Activated CD4-positive, alpha-beta T cell treated with anti-CD3 and anti-CD28 coated beads, Interleukin-2, amount 10 ng/mL, durations not matched to agents 7 days and 5 days (primary cell): Measurements from ENCODE around the gene IL17REL. TPM values are rescaled to one million over a fixed set of nuclear protein-coding genes. Genes with fewer than 3 reads are reported as not detected.
A peak's percentile ranks its signal among the peaks of the same experiment; 100 is the strongest.

Experiments
- CTCF ChIA-PET: fragments of 350-600 bp; sonication (Branson Sonifier 250); formaldehyde crosslinking; loops from one replicate; lab custom pipeline; 2021; ENCODE audit warnings: antibody characterized with exemption; lab: Charles Lee
- POLR2A ChIA-PET: fragments of 350-600 bp; sonication (Branson Sonifier 250); formaldehyde crosslinking; loops from one replicate; lab custom pipeline; 2021; ENCODE audit warnings: antibody characterized with exemption; lab: Charles Lee
- DNase-seq: peaks from one replicate; pipeline ENCODE4 v3.0.0-alpha.2; 2020
- H3K27ac Mint-ChIP-seq: one replicate; pipeline ENCODE4 v1.8.0; 2021; ENCODE audit warnings: mild to moderate bottlenecking, moderate library complexity, mixed read lengths
- H3K27me3 Mint-ChIP-seq: one replicate; pipeline ENCODE4 v1.8.0; 2021; ENCODE audit warnings: mixed read lengths
- H3K36me3 Mint-ChIP-seq: one replicate; pipeline ENCODE4 v1.8.0; 2021; ENCODE audit warnings: low read depth, mixed read lengths
- H3K4me1 Mint-ChIP-seq: one replicate; pipeline ENCODE4 v1.8.0; 2021; ENCODE audit warnings: mixed read lengths
- H3K4me3 Mint-ChIP-seq: one replicate; pipeline ENCODE4 v1.8.0; 2021; ENCODE audit warnings: mild to moderate bottlenecking, moderate library complexity, mixed read lengths
- H3K9me3 Mint-ChIP-seq: one replicate; pipeline ENCODE4 v1.8.0; 2021; ENCODE audit warnings: mixed read lengths
- total RNA-seq, 2 experiments: library from RNA; stranded (reverse); gene quantifications; one replicate each; pipeline ENCODE4 v1.2.3, GENCODE V29; 2021

The IL17REL gene
- total RNA-seq, 2 experiments from 2014 or later: not detected

DNA sequence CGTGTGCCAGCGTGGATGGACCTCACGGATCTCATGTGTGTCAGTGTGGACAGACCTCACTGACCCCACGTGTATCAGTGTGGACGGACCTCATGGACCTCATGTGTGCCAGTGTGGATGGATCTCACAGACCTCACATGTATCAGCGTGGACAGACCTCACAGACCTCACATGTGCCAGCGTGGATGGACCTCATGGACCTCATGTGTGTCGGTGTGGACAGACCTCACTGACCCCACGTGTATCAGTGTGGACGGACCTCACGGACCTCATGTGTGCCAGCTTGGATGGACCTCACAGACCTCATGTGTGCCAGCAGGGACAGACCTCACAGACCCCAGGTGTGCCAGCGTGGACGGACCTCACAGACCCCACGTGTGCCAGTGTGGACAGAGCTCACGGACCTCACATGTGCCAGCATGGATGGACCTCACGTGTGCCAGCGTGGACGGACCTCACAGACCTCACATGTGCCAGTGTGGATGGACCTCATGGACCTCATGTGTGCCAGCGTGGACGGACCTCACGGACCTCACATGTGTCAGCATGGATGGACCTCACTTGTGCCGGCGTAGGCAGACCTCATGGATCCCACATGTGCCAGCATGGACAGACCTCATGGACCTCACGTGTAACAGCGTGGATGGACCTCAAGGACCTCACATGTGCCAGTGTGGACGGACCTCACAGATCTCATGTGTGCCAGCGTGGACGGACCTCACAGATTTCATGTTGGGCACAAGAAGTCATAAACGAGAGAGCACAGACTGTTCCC lies 27.3 kb upstream of the IL17REL start:
- ChIA-PET POLR2A (no interaction called here), CTCF (no interaction called here)
- H3K27me3 Mint-ChIP-seq: peaks cover 22% of the 10 kb centered on the region
- peaks cover 2% of the 10 kb centered on the region for H3K4me1 Mint-ChIP-seq
- H3K4me3 Mint-ChIP-seq: no peak overlapping the region
- peaks cover 9% of the 10 kb centered on the region for H3K9me3 Mint-ChIP-seq
- H3K27ac Mint-ChIP-seq: no peak overlapping the region
- no peaks in the 10 kb centered on the region for H3K36me3 Mint-ChIP-seq
- no peak for DNase-seq

DNA sequence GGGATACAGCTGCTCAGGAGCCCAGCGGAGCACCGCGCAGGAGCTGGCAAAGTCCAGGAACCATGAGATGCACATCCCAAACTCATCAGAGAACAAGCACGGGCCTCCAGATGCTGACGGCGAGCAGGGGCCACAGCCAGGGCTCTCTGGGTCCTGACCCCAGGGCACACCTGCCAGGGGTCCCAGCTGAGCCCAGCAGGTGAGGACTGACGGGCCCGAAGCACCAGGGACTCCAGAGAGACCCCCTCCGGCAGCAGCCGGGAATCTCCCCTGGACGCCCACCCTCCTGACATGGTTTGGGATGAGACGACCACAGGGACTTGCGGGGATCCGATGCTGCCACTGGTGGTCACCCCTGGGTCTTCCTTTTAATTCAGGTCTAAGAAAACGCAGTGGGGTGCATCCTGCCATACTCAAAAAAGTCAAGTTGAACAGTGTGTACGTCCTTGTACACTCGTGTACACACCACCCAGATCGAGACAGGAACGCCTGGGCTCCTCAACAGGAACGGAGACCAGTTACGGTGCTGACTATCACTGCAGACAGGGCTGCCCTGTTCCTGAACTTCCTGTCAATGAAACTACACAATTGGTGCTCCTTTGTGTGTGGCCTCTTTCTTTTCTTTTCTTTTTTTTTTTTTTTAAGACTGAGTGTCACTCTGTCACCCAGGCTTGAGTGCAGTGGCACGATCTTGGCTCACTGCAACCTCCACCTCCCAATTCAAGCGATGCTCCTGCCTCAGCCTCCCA lies 23.6 kb upstream of the IL17REL start:
- no peak overlapping the region for H3K4me3 Mint-ChIP-seq
- peaks cover 9% of the 10 kb centered on the region for H3K9me3 Mint-ChIP-seq
- ChIA-PET CTCF (no interaction called here), POLR2A (no interaction called here)
- H3K4me1 Mint-ChIP-seq: peaks cover 6% of the 10 kb centered on the region
- no peaks in the 10 kb centered on the region for H3K27me3 Mint-ChIP-seq
- H3K27ac Mint-ChIP-seq: no peak overlapping the region
- no peaks in the 10 kb centered on the region for H3K36me3 Mint-ChIP-seq
- DNase-seq: no peak

DNA sequence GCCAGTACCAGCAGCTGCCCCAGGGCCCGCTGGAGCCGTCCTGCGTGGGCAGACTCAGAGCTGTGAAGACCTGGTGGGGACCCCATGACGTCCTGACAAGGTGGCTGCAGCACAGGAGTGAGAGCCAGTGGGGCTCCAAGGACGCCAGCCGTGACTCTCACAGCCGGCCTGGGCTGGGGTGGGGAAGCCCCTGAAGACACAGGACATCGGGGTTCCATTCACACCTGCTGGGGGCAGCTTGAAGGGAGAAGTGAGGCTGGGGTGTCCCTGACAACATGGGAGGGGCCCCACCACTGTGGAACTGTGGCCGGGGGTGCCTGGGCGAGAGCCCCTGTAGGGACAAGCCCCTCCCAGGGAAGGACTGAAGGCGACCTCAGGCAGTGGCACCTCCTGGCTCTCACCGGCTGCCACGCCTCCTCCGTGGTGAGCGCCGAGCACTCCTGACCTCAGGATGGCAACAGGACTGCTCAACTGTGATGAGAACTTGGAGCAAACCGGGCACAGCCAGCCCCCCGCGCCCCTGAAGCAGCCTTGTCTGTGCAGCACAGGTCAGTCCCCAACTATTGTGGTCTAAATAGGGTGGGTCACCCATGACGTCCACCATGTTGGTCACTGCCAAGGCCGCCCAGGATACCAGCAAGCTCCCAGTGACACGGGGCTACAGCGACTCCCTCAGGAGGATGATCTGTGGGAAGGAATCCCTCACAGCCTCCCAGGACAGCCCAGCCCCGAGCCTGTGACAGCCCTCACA lies 22.7 kb upstream of the IL17REL start:
- POLR2A ChIA-PET: no interaction called here

DNA sequence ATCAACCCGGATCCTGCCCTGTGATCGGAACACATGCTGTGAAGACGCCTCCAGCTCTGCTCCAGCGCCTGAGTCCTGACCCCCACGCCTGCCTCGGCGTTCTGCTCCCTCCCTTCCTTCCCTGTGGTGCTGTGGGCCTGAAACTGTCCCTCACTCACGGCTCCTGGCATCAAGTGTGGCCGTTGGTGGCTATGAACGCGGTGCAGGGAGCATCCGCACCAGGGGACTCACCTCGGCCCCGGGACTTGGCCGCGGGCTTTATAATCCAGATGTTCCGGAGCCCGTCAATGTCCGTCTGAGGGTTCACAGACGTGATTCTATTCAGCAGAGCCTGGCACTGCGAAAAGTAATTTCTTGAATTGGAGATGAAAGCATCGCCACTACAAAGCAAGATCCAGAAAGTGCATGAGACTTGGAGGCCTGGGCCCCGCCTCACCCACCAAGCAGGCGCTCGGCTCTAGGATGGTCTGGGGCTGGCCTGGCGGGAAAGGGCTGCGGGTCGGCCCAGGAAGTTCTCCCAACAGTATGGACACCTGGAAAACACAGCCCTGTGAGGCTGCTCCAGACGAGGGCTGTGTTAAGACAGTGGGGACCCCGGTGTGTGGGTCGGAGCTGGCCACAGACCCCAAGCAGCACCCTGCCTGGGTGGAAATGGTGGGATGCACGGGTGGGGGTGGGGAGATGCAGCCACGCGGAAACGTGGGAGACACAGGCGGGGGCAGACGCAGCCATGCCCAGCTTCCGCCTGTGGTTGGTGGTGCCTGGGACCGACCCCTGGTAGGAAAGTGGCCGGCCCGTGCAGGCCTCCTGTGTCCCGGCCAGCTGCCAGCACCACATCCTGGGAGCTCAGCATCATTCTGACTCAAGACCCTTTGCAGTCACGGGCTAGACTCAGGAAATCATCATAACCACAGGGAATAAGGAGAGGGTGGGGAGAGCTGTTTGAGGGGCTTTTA lies 21.8 kb upstream of the IL17REL start:
- peaks cover 11% of the 10 kb centered on the region for H3K4me1 Mint-ChIP-seq
- H3K27me3 Mint-ChIP-seq: no peaks in the 10 kb centered on the region
- no peak overlapping the region for H3K27ac Mint-ChIP-seq
- ChIA-PET POLR2A (interaction anchor here (0.6 kb wide), 1 partner anchor 77 kb away, joined by 5 read pairs; no protein-coding TSS in a partner anchor), CTCF (no interaction called here)
- peaks cover 8% of the 10 kb centered on the region for H3K9me3 Mint-ChIP-seq
- H3K36me3 Mint-ChIP-seq: no peaks in the 10 kb centered on the region
- no peak for DNase-seq
- no peak overlapping the region for H3K4me3 Mint-ChIP-seq

More for the DNA sequence above, 22.7 kb upstream of the IL17REL start:
- Mint-ChIP-seq H3K27ac (no peak overlapping the region), H3K36me3 (no peaks in the 10 kb centered on the region), H3K4me1 (peaks cover 6% of the 10 kb centered on the region), H3K9me3 (peaks cover 9% of the 10 kb centered on the region), H3K4me3 (no peak overlapping the region), H3K27me3 (no peaks in the 10 kb centered on the region)
- no peak for DNase-seq
- CTCF ChIA-PET: no interaction called here

DNA sequence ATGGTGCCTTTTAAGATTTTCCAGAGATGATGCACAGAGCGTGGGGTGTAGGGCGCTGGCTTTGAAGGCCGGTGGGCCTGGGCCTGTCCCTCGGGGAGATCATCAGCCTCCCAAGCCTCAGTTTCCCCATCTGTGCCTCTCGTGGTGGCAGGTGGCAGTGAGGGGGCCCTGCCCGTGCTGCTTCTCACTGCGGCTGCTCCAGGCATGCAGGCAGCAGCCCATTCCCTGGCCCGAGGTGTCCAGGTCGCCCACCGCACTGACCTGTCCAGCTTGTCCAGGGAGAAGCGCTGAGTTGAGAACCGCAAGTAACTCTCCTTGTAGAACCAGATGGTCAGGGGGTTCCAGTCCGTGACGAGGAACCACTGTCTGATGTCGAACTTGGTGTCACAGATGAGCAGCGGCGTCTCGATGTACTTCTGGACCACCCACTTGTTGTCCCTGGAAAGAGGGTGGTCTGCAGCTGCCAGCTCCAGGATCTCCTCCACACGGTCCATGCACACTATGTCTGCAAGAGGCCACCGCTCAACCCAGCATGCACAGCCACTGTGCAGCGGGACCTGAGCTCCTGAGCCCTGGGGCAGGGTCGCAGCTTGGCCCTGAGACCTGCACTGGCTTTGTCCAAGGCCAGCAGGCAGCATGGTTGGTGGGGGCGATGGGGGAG lies 20.5 kb upstream of the IL17REL start:
- H3K4me3 Mint-ChIP-seq: no peak overlapping the region
- CTCF ChIA-PET: interaction anchor here (0.7 kb wide), 1 partner anchor 158 kb away, joined by 3 read pairs; no protein-coding TSS in a partner anchor

DNA sequence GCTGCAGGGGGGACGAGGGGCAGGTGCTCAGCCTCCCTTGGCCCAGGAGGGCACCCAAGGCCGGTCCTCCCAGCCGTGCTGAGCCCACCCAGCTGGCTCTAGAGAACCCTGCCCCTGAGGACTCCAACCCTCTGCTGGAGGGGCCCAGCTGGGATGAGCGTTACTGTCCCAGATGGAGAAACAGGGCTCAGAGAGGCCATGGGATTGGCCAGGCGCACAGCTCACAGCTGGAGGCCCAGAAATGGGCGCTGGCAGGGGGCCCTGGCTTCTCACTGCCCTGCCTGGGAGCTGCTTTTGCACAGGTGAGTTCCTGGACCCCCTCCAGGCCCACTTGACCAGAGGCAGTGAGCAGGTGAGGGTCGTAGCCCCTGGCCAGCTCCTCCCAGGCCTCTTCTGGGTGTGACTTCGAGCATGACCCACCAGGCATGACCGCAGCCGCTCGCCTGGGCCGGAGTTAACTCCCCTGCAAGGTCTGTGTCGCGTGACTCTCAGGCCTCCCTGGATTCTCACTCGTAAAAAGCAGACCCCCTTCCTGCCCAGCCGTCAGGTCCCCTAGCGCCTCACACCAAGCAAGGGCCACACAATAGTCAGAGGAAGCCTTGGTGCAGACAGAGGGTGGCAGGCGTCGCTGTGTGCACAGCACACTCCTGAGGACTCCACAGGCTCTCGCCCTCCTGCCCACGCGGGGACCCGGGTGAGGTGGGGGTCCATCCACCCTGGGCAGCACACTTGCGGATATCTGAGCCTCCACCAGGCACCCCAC lies 19.7 kb upstream of the IL17REL start:
- no peaks in the 10 kb centered on the region for H3K27me3 Mint-ChIP-seq
- no peaks in the 10 kb centered on the region for H3K36me3 Mint-ChIP-seq
- CTCF ChIA-PET: interaction anchor here (1.4 to 2.1 kb wide), 2 partner anchors 102 to 105 kb away, joined by 5 to 7 read pairs; no protein-coding TSS in a partner anchor
- no peak for DNase-seq
- POLR2A ChIA-PET: no interaction called here
- H3K27ac Mint-ChIP-seq: no peak overlapping the region
- peaks cover 12% of the 10 kb centered on the region for H3K4me1 Mint-ChIP-seq
- H3K9me3 Mint-ChIP-seq: no peaks in the 10 kb centered on the region
- H3K4me3 Mint-ChIP-seq: no peak overlapping the region

More for the DNA sequence above, 20.5 kb upstream of the IL17REL start:
- no peaks in the 10 kb centered on the region for H3K36me3 Mint-ChIP-seq
- H3K27ac Mint-ChIP-seq: no peak overlapping the region
- H3K27me3 Mint-ChIP-seq: no peaks in the 10 kb centered on the region
- H3K4me1 Mint-ChIP-seq: peaks cover 12% of the 10 kb centered on the region
- POLR2A ChIA-PET: no interaction called here
- DNase-seq: no peak
- no peaks in the 10 kb centered on the region for H3K9me3 Mint-ChIP-seq

DNA sequence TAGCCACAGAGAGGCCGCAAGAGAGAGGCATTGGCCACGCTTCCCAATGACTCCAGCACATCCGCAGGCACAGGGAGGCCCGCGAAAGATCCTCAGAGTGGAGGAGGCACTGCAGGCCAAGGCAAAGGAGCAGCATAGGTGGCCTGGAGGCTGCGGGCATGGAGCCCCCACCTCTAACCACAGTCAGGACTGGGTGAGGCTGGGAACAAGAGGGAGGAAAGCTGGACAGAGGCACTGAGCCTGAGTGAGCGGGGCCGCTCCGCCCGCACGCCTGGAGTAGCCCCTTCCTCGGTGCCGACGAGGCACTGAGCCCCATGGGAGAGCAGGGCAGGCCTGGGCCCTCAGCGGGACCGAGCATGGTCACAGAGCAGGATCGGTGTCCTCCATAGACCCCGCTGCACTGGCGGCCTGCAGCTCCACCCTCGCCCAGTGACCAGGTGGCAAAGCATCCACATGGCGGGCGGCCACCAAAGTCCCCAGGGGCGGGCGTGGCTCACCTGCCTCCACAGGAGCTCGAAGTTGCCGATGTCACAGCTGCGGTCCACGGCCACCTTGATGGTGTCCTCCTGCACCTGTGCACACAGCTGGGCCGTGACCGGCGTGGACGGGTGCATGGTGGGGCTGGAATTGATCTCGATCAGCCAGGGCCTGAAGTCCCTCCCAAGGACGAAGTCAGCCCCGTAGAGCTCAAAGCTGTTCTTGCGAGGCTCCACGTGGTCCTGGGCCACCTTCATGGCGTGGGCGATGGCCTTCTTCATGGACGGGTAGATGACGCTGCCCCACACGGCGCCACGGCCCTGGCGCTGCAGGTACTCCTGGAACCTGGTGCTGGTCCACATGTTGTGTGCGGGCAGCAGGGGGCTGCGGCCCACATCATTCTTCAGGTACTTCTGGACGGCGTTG lies 18.9 kb upstream of the IL17REL start:
- ChIA-PET POLR2A (no interaction called here), CTCF (interaction anchor here (0.9 to 2.2 kb wide), 8 partner anchors 37 to 264 kb away, joined by 3 to 26 read pairs (median 6); no protein-coding TSS in a partner anchor)
- no peaks in the 10 kb centered on the region for H3K27me3 Mint-ChIP-seq
- peaks cover 12% of the 10 kb centered on the region for H3K4me1 Mint-ChIP-seq
- H3K9me3 Mint-ChIP-seq: no peaks in the 10 kb centered on the region
- DNase-seq: no peak
- peak overlapping the region; percentile 13 for H3K27ac Mint-ChIP-seq
- no peak overlapping the region for H3K4me3 Mint-ChIP-seq
- no peaks in the 10 kb centered on the region for H3K36me3 Mint-ChIP-seq

DNA sequence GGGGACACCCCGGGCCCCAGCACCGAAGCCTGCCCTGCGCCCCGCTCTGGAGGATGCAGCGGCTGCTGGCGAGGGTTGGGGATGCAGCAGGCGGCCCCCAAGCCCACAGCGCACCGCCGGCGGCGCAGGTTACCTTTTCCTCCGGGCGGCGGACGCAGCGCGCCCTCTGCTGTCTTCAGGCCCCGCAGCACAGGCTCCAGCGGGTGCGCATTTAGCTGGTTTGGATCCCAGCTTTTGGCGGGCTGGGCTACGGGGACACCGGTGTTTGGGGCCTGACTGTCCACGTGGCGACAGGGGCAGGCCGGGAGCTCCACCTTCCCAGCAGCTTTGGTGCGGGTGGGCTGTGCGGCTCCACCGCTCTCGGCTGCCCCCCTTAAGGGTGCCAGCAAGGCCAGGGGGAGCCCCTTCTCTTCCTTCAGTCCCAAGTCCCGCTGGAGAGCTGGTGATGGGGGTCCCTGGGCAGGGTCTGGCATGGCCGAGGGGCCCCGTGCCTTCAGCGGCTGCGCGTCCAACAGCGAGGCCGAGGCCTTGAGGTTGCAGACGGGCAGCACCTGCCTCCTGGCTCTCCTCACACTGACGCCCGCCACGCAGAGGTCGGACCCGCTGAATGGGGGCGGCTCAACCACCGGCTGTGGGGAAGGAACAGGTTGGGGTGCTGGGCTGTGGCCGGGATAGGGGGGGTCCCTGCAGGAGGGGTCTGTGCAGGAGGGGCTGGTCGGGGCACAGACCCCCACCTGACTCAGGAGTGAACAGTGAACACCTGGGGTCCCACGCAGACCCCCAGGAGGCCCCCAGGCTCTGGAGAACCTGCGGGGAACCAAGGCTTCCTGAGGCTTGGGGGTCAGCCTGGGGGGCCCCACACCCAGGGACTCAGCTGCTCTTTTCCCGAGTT lies 18.0 kb upstream of the IL17REL start:
- Mint-ChIP-seq H3K4me3 (no peak overlapping the region), H3K9me3 (no peaks in the 10 kb centered on the region), H3K27ac (no peak overlapping the region), H3K27me3 (no peaks in the 10 kb centered on the region), H3K4me1 (peaks cover 12% of the 10 kb centered on the region), H3K36me3 (no peaks in the 10 kb centered on the region)
- DNase-seq: peak; percentile 86
- ChIA-PET CTCF (interaction anchor here (0.6 to 2.2 kb wide), 22 partner anchors 8 to 263 kb away, joined by 3 to 26 read pairs (median 4); partner anchors contain the start of gene MLC1), POLR2A (no interaction called here)

DNA sequence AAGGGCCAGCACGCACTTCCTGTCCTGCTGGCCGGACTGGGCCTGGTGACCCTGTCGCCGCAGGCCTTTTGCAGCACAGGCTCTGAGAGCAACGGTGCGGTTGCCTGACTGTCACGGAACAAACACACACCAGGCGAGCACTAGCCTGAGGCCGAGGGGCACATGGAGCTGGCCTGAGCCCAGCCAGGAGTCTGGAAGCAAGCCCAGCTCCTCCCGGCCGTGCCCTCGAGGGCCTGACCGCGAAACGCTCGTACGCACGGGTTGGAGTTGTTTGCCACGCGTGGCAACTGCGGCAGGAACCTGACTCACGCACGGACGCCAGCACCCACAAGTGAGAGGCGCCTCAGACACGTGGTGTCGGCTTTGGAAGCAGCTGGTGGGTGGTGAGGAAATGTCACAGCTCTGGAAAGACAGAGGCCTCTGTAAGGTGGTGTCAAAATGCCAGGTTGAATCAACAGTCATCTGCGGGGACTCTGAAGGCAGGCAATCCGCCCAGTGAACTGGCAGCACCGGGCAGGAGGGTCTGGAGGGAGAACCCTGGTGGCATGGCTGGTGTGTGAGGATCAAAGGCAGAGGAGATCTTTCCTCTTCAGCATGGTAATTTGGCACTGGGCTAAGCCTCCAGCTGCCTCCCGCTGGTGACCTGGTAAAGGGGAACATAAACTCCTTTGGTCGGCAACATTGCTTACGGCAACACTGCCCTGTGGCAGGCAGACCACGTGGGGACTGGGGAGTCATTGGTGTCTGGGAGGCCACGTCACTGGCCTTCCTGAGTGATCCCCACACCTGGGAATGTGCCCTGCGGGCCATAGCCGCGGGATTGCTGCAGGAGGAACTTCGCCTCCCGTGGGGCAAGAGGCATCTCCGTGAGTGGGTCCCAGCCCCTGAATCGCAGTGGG lies 15.3 kb upstream of the IL17REL start:
- ChIA-PET POLR2A (no interaction called here), CTCF (interaction anchor here (0.9 to 1.2 kb wide), 3 partner anchors 10 to 104 kb away, joined by 3 read pairs; no protein-coding TSS in a partner anchor)
- no peak overlapping the region for H3K27ac Mint-ChIP-seq
- no peaks in the 10 kb centered on the region for H3K36me3 Mint-ChIP-seq
- H3K9me3 Mint-ChIP-seq: no peaks in the 10 kb centered on the region
- H3K4me3 Mint-ChIP-seq: no peak overlapping the region
- no peak for DNase-seq
- peaks cover 6% of the 10 kb centered on the region for H3K4me1 Mint-ChIP-seq
- H3K27me3 Mint-ChIP-seq: no peaks in the 10 kb centered on the region
